H1 (cell line): Measurements from ENCODE around the gene MFRP.

ENCODE experiments used
- CHD1 ChIP-seq: IDR thresholded peaks from 2 replicates; pipeline ENCODE4 v1.6.1; 2012; ENCODE audit warnings: low read depth, low read length, improper control_type of control experiment
- HDAC6 ChIP-seq: IDR thresholded peaks from one replicate; pipeline ENCODE4 v1.7.1; 2012; ENCODE audit warnings: low read depth, mild to moderate bottlenecking, inconsistent platforms, low read length, moderate library complexity
- YY1 ChIP-seq: IDR thresholded peaks from 2 replicates; pipeline ENCODE4 v1.6.1; 2011; ENCODE audit warnings: low read depth, mild to moderate bottlenecking, low read length
- TF ChIP-seq, protein P1 (sequence below), 3 experiments: IDR thresholded peaks; 1 replicate in 2 of 3; 2 replicates in 1 of 3; pipeline versions ENCODE4 v1.5.1 to v1.6.1; 2011; ENCODE audit warnings: low read length in 3 of 3, mild to moderate bottlenecking in 3 of 3, inconsistent platforms in 2 of 3, low read depth in 1 of 3, moderate library complexity in 1 of 3; ENCODE audit not compliant: insufficient read depth in 1 of 3; ENCODE audit errors: control extremely low read depth in 1 of 3
- TF ChIP-seq, protein P2 (sequence below): IDR thresholded peaks from 2 replicates; pipeline ENCODE4 v1.6.1; 2012; ENCODE audit warnings: inconsistent platforms

DNA sequence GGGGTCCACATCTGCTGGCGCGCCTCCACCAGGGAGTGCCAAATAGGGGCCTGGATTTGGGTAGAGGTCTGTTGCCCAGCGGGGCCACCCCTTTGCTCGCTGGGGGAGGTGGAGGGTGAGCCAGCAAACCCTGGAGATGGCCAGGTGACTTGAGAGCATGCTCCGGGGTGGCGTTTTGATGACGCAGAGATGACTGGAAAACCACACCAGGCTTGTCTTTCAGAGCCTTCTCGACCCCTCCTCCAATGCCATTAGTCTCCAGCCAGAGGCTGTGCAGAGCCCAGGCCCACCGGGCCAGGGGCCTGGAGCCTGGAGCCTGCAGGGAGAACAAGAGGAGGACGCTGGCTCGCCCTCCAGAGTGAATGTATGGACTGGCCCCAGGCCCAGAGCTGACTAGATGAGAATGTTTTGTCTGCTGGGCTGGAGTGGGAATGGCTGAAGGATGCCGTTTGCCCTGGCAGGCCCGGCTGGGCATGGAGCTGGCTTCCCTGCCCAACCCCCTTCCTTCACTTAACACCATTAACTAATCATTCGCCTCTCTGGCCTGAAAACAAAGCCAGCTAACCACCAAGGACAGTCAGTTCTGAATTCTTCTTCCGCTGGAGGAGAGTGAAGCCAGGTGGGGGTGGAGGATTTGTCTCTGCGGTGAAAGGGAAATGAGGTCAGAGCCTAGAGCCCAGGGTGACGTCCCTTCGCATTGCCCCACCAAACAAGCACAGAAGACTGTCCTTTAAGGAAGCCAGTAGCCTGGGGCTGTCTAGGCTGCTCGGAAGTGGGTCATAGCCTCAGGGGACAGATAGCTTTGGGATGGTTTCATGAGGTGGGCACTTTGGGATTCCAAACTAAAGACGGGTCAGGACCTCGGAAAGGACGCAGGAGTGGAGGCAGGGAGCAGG is 28.0 kb downstream of the MFRP start:
- TF ChIP-seq, protein P1, sequence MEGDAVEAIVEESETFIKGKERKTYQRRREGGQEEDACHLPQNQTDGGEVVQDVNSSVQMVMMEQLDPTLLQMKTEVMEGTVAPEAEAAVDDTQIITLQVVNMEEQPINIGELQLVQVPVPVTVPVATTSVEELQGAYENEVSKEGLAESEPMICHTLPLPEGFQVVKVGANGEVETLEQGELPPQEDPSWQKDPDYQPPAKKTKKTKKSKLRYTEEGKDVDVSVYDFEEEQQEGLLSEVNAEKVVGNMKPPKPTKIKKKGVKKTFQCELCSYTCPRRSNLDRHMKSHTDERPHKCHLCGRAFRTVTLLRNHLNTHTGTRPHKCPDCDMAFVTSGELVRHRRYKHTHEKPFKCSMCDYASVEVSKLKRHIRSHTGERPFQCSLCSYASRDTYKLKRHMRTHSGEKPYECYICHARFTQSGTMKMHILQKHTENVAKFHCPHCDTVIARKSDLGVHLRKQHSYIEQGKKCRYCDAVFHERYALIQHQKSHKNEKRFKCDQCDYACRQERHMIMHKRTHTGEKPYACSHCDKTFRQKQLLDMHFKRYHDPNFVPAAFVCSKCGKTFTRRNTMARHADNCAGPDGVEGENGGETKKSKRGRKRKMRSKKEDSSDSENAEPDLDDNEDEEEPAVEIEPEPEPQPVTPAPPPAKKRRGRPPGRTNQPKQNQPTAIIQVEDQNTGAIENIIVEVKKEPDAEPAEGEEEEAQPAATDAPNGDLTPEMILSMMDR (IDR thresholded peaks at IDR 0.05; ENCODE audit: control extremely low read depth in 1 of 3, insufficient read depth in 1 of 3, low read depth in 1 of 3, low read length in 3 of 3): no peak
- TF ChIP-seq, protein P2, sequence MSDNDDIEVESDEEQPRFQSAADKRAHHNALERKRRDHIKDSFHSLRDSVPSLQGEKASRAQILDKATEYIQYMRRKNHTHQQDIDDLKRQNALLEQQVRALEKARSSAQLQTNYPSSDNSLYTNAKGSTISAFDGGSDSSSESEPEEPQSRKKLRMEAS: no peak
- TF ChIP-seq HDAC6 (no peak), YY1 (no peak), CHD1 (no peak)
